NCI-H1105 (cell line): ENCODE measurements around the gene INPP5F.
"Not testable (repeated sequence)": the region's sequence is repeated elsewhere in the genome, so short reads cannot be mapped to it uniquely, and the experiment has no call there.

Source experiments
- DNase-seq: peaks from one replicate; lab custom pipeline; 2025; lab: John Stamatoyannopoulos, UW

The INPP5F gene

GRCh38 chr10:119740096-119740495 lies 14.2 kb downstream of the INPP5F start:
- no peak for DNase-seq

DNA sequence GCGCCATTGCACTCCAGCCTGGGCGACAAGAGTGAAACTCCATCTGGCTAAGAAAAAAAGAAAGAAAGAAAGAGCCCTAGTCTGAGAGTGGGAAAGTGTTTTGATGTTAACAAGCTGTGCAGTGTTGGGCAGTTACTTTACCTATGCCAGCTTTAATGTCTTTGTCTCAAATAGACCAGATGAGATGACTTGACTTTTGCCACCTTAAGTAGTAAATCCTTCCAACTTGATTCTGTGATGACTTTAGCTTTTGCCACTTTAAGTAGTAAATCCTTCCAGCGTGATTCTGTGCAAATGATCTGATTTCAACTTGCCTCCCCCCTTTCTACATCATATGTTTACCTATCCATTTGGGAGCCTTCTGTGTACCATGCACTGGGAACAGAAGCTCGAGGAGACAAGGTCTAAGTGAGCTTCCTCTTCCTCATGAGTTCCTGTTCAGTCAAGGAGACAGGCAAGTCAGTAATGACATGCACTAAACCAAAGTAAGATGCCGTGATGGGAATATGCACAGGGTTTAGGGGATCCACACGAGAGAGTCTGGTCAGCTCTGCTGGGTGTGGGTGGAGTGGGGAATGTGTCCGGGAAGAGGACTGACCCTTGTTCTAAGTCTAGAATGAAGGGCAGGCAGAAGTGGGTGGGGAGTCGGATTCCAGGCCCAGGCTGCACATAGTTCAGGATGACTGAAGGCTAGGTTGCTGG lies 17.2 kb downstream of the INPP5F start:
- DNase-seq: no peak

- no peak for DNase-seq
Measured at GRCh38 chr10:119747940-119748339, 22.1 kb downstream of the INPP5F start.

DNA sequence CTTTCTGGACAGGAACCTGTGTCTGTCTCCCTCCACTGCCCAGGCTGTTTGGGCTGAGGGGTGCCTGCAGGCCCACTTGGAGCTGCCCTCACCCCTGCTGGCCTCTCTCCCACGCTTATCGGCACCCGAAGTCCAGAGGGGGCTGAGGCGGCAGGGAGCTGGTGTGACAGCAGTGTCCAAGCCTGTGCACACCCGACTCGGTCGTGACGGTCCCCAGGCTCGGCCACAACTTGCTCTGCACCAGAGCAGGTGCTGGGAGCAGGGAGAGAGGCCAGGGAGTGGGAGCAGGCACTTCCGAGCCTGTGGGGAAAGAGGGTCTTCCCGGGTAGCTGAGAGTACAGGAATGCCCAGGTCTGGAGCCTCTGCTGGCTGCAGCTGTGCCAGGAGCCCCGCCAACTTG lies 23.0 kb downstream of the INPP5F start:
- DNase-seq: no peak

DNA sequence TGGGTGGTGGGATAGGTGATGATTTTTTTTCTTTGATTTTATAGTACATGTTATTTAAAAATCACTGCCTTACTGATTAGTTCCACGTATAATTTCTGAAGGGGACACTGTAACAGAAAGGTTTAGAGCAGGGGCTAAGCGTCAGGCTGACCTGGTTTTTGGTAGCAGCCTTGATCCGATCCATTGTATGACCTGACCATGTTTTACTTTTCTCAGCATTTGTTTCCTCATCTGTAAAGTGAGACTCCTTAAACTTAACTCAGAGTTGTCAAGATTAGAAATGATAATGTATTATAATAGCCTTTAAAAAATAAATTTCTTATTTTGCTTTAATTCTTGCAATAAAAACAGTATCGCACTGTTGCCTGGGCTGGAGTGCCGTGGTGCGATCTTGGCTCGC lies 23.6 kb downstream of the INPP5F start:
- DNase-seq: no peak

DNA sequence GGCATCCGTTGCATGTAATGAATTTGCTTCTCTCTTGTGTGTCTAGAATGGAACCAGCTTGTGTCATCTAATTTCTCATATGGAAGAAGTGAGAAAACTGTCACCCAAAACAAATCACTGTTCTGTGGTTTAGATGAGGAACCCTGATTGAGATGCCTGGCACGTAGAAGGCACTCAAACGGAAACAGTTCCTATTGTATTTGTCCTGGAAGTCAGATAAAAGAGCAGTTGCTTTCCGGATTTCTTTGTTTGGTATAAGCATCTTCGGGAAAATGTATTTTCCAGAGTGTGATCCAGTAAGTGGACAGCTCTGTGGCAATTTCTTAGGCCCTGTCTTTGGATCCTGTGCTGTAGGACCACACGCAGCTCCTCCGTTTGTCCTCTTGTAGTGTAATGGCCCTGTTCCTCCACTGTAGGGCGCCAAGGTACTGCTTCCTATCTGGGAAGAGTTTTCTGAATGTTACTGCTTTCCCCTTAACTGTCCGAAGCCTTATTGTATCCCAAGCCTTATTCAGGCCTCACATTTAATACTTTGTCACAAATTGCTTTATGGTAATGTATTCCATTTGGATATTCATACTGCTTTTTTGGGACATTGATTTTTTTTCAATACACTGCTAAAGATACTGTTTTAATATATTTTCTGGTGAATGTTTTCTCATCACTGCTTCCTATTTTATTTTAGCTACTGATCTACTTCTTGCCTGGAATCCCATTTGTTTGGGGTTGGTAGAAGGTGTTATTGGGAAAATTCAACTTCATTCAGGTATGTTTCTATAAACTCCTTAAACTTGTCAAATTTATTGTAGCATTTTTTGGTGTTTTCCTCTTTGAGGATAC lies 24.8 kb downstream of the INPP5F start:
- no peak for DNase-seq

DNA sequence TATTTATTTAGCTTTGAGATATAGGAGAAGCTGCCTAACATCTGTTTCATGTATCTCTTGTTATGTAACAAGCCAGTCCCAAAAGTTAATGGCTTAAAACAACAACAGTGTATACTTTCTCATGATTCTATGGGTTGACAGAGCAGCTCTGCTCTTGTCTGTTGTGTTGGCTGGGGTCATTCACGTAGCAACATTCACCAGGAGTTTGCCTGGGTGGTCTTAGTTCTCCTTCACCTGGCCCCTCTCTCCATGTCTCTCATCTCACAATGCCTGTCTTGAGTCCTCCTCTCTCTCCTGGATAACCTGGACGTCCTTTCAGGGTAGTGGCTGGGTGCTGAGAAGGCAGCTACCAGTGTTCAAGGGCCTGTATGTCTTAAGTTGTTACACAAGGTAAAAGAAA lies 27.5 kb downstream of the INPP5F start:
- no peak for DNase-seq

DNA sequence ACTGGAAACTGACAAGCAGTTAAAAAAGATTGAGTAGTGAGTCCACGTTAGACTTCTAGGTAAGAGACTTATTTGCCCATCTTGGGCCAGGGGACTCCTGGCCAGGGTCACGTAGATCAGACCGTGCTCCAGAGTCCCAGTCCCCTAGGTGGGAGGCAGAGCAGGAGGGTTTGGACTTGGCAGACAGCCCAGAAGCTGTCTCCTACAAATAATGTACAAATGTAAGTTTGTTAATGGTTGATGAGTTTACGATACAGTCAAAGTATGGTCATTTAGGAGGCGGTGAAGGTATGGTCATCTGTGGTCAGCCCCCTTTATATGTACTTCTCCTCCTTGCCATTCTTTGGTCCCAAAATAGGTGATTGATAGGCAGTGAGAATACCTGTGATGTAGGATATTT lies 28.2 kb downstream of the INPP5F start:
- no peak for DNase-seq

DNA sequence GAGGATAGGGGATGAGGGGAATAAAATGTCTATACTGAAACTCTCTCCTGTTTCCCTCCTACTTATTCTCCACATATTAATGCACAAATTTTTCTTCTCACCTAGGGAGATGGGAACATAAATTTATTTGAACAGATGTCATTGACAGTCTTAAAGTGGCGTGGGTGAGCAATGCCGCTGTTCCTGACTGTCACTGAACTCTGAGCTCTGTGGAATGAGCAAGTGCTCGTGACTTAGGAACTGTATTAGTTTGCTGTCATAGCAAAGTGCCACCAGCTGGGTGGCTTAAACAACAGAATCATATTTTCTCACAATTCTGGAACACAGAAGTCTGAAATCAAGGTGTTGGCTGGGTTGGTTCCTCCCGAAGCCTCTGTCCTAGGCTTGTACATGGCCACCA lies 29.1 kb downstream of the INPP5F start:
- no peak for DNase-seq

DNA sequence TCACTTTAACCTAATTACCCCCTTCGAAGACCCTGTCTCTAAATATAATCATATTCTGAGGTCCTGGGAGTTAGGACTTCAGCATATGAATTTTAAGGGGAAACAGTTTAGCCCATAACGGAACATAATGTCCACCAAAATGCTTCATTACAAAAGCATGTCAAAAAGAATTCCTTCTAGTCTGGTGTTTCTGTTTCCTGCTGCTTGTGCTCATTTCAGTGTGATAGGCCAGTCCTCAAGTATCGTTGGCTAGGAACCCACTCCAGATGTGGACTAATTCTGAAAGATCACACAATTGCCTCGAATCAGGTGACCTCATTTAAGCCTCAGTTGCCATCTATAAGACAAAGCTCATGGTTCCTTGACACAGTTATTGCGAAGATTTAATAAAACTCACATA lies 29.6 kb downstream of the INPP5F start:
- DNase-seq: no peak

- no peak for DNase-seq
Measured at GRCh38 chr10:119758448-119759195, 32.8 kb downstream of the INPP5F start.

GRCh38 chr10:119759832-119760231 lies 34.0 kb downstream of the INPP5F start:
- DNase-seq: no peak

DNA sequence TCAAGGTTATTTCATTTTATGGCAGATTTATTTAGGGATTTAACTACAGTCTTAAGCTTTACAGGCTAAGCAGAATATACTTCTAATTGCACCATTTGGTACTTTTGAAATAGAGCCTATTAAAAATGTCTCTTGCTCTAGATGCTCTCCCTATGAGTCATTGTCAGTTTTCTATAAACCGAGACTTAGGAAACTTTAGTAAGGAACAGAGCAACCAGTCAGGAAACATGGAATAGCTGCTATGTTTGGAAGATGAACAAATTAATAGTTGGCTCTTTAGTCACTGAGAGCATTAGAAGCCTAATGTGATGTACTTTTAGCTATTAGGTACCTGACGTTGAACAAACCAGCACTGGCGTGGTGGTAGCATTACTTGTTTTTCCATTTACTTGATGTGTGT lies 35.3 kb downstream of the INPP5F start:
- no peak for DNase-seq

DNA sequence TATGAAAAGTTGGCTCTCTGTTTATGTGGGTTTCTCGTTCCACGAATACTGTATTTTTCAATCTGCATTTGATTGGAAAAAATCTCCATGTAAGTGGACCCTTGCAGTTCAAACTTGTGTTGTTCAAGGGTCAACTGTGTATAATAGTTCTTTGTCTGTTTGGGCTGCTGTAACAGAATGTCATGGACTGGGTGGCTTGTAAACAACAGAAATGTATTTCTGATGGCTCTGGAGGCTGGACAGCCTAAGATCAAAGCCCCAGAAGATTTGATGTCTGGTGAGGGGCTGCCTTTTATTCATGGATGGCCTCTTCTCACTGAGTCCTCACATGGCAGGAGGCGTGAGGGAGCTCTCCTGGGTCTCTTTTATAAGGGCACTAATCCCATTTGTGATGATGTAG lies 36.2 kb downstream of the INPP5F start:
- no peak for DNase-seq

- DNase-seq: no peak
Measured at GRCh38 chr10:119762805-119763798, 37.3 kb downstream of the INPP5F start.

DNA sequence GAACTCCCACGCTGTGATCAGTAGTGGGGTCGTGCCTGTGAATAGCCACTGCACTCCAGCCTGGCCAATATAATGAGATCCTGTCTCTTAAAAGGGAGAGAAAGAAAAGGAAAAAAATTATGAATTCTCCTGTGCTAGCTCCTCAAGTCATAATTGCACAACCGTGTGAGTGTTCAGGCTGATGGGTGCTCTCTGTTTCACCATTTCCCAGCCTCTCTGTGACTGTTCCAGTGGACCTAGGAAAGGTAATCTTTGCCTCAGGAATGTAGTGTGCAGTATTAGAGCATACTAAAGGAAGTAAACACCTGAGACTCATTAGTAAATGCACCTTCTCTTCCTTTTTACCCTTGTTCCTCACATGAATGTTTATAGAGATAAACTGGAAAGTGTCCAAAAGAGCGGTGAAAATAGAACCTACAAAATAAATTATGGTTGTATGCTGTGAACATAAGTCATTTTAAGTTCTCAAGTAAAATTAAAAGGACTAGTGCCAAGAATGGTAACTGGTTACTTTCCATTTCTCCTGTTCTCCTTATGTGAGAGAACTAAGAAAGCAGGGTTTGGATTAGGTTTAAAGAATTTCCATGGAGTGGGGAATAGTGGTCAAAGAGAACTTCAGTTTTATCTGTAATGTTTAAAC lies 42.7 kb downstream of the INPP5F start:
- DNase-seq: no peak

- DNase-seq: no peak
Measured at GRCh38 chr10:119769886-119770285, 44.0 kb downstream of the INPP5F start.

DNA sequence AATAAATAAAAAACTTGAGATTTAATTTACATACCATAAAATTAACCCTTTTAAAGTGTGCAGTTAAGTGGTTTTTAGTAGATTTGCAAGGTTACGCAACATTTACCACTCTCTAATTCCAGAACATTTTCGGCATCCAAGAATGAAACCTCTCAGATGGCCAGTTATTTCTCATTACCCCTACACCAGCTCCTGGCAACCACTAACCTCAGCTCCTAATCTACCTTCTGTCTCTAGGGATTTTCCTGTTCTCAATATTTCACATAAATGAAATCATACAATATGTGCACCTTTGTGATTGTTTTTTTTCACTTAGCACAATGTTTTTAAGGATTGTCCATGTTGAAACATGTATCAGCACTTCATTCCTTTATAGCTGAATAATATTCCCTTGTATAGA lies 45.1 kb downstream of the INPP5F start:
- no peak for DNase-seq

- no peak for DNase-seq
Measured at GRCh38 chr10:119772334-119772733, 46.5 kb downstream of the INPP5F start.

DNA sequence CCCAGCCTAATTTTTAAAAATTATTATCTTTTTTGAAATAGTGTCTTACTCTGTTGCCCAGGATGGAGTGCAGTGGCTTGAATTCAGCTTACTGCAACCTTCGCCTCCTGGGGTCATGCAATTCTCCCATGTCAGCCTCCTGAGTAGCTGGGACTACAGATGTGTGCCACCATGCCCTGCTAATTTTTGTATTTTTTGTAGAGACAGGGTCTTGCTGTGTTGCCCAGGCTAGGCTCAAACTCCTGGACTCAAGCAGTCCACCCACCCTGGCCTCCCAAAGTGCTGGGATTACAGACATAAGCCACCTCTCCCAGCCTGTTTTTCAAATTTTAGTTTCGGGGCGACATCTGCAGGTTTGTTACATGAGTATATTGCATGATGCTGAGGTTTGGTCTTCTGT lies 47.2 kb downstream of the INPP5F start:
- DNase-seq: not testable (repeated sequence)

DNA sequence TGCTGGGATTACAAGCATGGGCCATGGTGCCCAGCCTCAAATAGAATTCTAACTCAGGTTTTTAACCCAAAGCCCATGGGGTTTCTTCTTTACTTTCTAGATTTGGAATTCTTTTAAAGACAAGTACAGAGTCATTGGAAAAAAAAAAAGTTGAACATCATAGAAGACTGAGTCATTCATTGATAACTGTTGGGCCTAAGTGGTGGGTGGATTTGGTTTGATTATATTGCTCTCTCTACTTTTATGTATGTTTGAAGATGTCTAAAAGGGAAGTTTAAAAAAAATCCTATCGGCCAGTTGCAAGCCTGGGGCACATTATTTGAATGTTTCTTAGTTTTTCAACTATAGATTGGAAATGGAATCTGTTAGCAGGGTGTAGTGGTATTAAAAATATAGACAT lies 49.7 kb downstream of the INPP5F start:
- DNase-seq: no peak
